ENCODE results near the gene ZNF500.

GRCh38 chr16:4803401-4803844, 36.5 kb upstream of the ZNF500 start:
- TF ChIP-seq CTCF (conservative IDR thresholded peaks at IDR 0.05) (no peak), EZH2 (IDR thresholded peaks at IDR 0.05; ENCODE audit: low read depth) (no peak)
